Ovary (tissue), 3 donors: Measurements from ENCODE around the gene PROZ.

Experiments used
- POLR2A ChIP-seq: fragments of 450-650 bp; IDR thresholded peaks from one replicate; pipeline ENCODE4 v1.6.1; 2017; ENCODE audit warnings: antibody characterized with exemption, mild to moderate bottlenecking, moderate library complexity
- TF ChIP-seq, protein P1 (sequence below), 3 donors: fragments of 450-650 bp in 2 of 3; fragments of 200-600 bp in 1 of 3; IDR thresholded peaks; one replicate each; pipeline versions ENCODE4 v1.5.1 to v1.8.0; 2016 to 2022; ENCODE audit warnings: antibody characterized with exemption in 3 of 3, mild to moderate bottlenecking in 1 of 3
- donor health status: DM: no; HTN: no; CAD: no.

- TF ChIP-seq, protein P1, sequence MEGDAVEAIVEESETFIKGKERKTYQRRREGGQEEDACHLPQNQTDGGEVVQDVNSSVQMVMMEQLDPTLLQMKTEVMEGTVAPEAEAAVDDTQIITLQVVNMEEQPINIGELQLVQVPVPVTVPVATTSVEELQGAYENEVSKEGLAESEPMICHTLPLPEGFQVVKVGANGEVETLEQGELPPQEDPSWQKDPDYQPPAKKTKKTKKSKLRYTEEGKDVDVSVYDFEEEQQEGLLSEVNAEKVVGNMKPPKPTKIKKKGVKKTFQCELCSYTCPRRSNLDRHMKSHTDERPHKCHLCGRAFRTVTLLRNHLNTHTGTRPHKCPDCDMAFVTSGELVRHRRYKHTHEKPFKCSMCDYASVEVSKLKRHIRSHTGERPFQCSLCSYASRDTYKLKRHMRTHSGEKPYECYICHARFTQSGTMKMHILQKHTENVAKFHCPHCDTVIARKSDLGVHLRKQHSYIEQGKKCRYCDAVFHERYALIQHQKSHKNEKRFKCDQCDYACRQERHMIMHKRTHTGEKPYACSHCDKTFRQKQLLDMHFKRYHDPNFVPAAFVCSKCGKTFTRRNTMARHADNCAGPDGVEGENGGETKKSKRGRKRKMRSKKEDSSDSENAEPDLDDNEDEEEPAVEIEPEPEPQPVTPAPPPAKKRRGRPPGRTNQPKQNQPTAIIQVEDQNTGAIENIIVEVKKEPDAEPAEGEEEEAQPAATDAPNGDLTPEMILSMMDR (IDR thresholded peaks at IDR 0.05), result no peak
- no peak for TF ChIP-seq POLR2A
These were observed 48.2 kb upstream of the PROZ start for GRCh38 chr13:113110048-113110851.
